ENCODE measurements around the gene MAGI2. TPM values are rescaled to one million over a fixed set of nuclear protein-coding genes. Genes with fewer than 3 reads are reported as not detected.

MAGI2 gene
- total and polyA plus RNA-seq, 8 donors, result 6.1 to 9.2 (median 7.1) TPM

- H3K27ac ChIP-seq, result no peak overlapping the region
- TF ChIP-seq CTCF (IDR thresholded peaks at IDR 0.05), result no peak
- H3K27me3 ChIP-seq, result no peaks in the 10 kb centered on the region
- DNase-seq (no peak), ATAC-seq (no peak)
- no peaks in the 10 kb centered on the region for H3K36me3 ChIP-seq
- intact Hi-C loops (cut with DNase I), result no loop called here
- no peak overlapping the region for H3K4me3 ChIP-seq
- H3K4me1 ChIP-seq, result no peaks in the 10 kb centered on the region
- no peaks in the 10 kb centered on the region for H3K9me3 ChIP-seq
Measured at GRCh38 chr7:78148166-78148894, 1305.1 kb downstream of the MAGI2 start.

GRCh38 chr7:78146546-78146945 lies 1306.9 kb downstream of the MAGI2 start:
- no peak for DNase-seq
- intact Hi-C loops (cut with DNase I), result no loop called here
- H3K27me3 ChIP-seq, result no peaks in the 10 kb centered on the region
- H3K4me3 ChIP-seq, result no peak overlapping the region
- no peak for TF ChIP-seq CTCF (IDR thresholded peaks at IDR 0.05)
- ATAC-seq, result no peak
- no peak overlapping the region for H3K27ac ChIP-seq
- H3K9me3 ChIP-seq, result no peaks in the 10 kb centered on the region
- H3K36me3 ChIP-seq, result no peaks in the 10 kb centered on the region
- H3K4me1 ChIP-seq, result no peaks in the 10 kb centered on the region

GRCh38 chr7:78143661-78144060 lies 1309.8 kb downstream of the MAGI2 start:
- Histone ChIP-seq H3K27me3 (no peaks in the 10 kb centered on the region), H3K4me3 (no peak overlapping the region), H3K27ac (no peak overlapping the region), H3K36me3 (no peaks in the 10 kb centered on the region), H3K4me1 (no peaks in the 10 kb centered on the region), H3K9me3 (no peaks in the 10 kb centered on the region)
- no peak for ATAC-seq
- intact Hi-C loops (cut with DNase I), result no loop called here
- TF ChIP-seq CTCF (IDR thresholded peaks at IDR 0.05), result no peak
- DNase-seq, result no peak

GRCh38 chr7:78141522-78142281 lies 1311.8 kb downstream of the MAGI2 start:
- no peak overlapping the region for H3K27ac ChIP-seq
- intact Hi-C loops (cut with DNase I), result no loop called here
- no peaks in the 10 kb centered on the region for H3K36me3 ChIP-seq
- no peaks in the 10 kb centered on the region for H3K27me3 ChIP-seq
- ATAC-seq (no peak), DNase-seq (no peak)
- no peak overlapping the region for H3K4me3 ChIP-seq
- no peaks in the 10 kb centered on the region for H3K9me3 ChIP-seq
- H3K4me1 ChIP-seq, result no peaks in the 10 kb centered on the region
- TF ChIP-seq CTCF (IDR thresholded peaks at IDR 0.05), result no peak

GRCh38 chr7:78140109-78140508 lies 1313.4 kb downstream of the MAGI2 start:
- no peak for ATAC-seq
- DNase-seq, result no peak
- Histone ChIP-seq H3K4me3 (no peak overlapping the region), H3K4me1 (no peaks in the 10 kb centered on the region), H3K9me3 (no peaks in the 10 kb centered on the region), H3K36me3 (no peaks in the 10 kb centered on the region), H3K27me3 (no peaks in the 10 kb centered on the region), H3K27ac (no peak overlapping the region)
- intact Hi-C loops (cut with DNase I), result no loop called here
- no peak for TF ChIP-seq CTCF (IDR thresholded peaks at IDR 0.05)

Data from left lung (tissue), 10 donors.